ENCODE results near the gene TNFRSF12A. TPM values are rescaled to one million over a fixed set of nuclear protein-coding genes. Genes with fewer than 3 reads are reported as not detected.

TNFRSF12A gene
- total RNA-seq, 1 donor from 2014 or later, result 914 TPM

DNA sequence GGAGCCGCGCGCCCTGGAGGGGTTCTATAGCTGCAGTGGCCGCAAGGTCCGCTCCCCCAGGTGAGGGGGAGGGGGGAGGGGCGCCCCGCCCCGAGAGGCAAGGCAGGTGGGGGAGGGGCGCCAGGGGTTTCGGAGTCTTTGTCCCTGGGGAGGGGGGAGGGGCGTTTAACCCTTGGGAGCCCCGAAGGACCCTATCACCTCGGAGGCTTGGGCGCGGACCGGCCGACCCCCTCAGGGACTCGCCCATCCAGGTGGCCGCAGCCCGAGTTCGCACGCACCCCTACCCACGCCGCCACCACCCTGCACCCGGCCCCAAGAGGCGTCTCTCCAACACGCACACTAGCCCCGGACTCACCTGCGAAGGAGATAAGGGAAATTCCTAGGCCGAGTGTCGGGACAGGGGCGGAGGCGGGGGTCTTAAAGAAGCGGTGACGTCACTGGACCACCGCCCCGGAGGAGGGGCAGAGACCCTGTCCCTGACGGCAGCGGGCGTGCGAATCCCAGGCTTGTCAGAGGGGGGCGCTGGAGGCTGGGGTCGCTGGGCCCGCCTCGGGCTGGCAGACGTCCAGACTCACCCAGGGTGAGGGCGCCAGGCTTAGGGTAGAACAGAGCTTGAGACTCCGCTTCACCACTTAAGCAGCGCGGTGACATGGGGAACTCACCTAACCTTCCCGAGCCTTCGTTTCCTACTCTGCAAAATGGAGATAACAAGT, 2.2 kb upstream of the TNFRSF12A start, which contains the start of gene CLDN6:
TSS of gene CLDN6 (minus strand) at position 390 of the 713 bp plus-strand sequence. CDS start 2,162 bp downstream, outside the sequence.
- H3K36me3 ChIP-seq, result no peaks in the 10 kb centered on the region
- TF ChIP-seq, protein P1, sequence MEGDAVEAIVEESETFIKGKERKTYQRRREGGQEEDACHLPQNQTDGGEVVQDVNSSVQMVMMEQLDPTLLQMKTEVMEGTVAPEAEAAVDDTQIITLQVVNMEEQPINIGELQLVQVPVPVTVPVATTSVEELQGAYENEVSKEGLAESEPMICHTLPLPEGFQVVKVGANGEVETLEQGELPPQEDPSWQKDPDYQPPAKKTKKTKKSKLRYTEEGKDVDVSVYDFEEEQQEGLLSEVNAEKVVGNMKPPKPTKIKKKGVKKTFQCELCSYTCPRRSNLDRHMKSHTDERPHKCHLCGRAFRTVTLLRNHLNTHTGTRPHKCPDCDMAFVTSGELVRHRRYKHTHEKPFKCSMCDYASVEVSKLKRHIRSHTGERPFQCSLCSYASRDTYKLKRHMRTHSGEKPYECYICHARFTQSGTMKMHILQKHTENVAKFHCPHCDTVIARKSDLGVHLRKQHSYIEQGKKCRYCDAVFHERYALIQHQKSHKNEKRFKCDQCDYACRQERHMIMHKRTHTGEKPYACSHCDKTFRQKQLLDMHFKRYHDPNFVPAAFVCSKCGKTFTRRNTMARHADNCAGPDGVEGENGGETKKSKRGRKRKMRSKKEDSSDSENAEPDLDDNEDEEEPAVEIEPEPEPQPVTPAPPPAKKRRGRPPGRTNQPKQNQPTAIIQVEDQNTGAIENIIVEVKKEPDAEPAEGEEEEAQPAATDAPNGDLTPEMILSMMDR (IDR thresholded peaks at IDR 0.05), result no peak
- H3K4me1 ChIP-seq, result peaks cover 5 to 17% of the 10 kb centered on the region in 2 donors
- H3K9me3 ChIP-seq, result no peaks in the 10 kb centered on the region
- intact Hi-C loops (cut with DNase I), result no loop called here
- no peak within 1 kb of the TSS for H3K27ac ChIP-seq
- no peak for DNase-seq (ENCODE audit: low spot score in 2 of 2)
- no peak within 1 kb of the TSS for H3K4me3 ChIP-seq
- H3K27me3 ChIP-seq, result peaks cover 14% of the 10 kb centered on the region

DNA sequence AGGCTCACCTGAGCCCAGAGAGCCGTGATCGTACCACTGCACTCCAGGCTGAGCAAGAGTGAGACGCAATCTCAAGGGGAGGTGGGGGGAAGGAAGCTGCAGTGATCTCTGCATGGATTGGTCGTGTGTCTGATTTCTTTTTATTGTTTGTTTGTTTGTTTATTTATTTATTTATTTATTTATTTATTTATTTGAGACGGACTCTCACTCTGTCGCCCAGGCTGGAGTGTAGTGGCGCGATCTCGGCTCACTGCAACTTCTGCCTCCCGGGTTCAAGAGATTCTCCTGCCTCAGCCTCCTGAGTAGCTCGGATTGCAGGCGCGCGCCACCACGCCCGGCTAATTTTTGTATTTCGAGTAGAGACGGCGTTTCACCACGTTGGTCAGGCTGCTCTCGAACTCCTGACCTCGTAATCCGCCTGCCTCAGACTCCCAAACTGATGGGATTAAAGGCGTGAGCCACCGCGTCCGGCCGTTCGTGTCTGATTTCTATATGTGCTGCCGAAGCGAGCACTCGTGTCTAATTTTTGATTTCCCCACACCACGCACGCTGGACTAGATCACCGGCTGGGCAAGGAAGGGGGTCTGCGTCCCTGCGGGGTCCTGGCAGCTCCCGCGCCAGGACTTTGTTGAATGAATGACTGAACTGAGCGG, 448 bp upstream of the TNFRSF12A start:
- TF ChIP-seq, protein P1 (IDR thresholded peaks at IDR 0.05), result no peak
- H3K36me3 ChIP-seq, result no peaks in the 10 kb centered on the region
- peaks cover 9 to 29% of the 10 kb centered on the region in 2 donors for H3K4me1 ChIP-seq
- intact Hi-C loops (cut with DNase I), result loop anchor here (1.0 to 10.0 kb wide), 10 partner anchors 15 to 1407 kb away; partner anchors contain the start of genes BRICD5, CEMP1, CRAMP1 and FLYWCH2
- H3K27me3 ChIP-seq, result peaks cover 6% of the 10 kb centered on the region
- peak overlapping the region; percentile 68 to 93 for H3K4me3 ChIP-seq
- no peaks in the 10 kb centered on the region for H3K9me3 ChIP-seq
- H3K27ac ChIP-seq, result peak overlapping the region in 1 of 2 donors; percentile 100
- no peak for DNase-seq (ENCODE audit: low spot score in 2 of 2)

GRCh38 chr16:3020604-3021448, 658 bp downstream of the TNFRSF12A start:
- H3K4me1 ChIP-seq, result peaks cover 9 to 34% of the 10 kb centered on the region in 2 donors
- peaks cover 6% of the 10 kb centered on the region for H3K27me3 ChIP-seq
- peaks cover 1 to 2% of the 10 kb centered on the region in 2 donors for H3K36me3 ChIP-seq
- DNase-seq (ENCODE audit: low spot score in 2 of 2), result peak; percentile 80 to 97
- peak overlapping the region; percentile 68 to 93 for H3K4me3 ChIP-seq
- H3K9me3 ChIP-seq, result no peaks in the 10 kb centered on the region
- intact Hi-C loops (cut with DNase I), result loop anchor here (1.0 to 10.0 kb wide), 10 partner anchors 17 to 1409 kb away; partner anchors contain the start of genes BRICD5, CEMP1, CRAMP1 and FLYWCH2
- peak overlapping the region; percentile 98 to 100 for H3K27ac ChIP-seq
- TF ChIP-seq, protein P1 (IDR thresholded peaks at IDR 0.05), result peak in 1 of 3 experiments; percentile 9

DNA sequence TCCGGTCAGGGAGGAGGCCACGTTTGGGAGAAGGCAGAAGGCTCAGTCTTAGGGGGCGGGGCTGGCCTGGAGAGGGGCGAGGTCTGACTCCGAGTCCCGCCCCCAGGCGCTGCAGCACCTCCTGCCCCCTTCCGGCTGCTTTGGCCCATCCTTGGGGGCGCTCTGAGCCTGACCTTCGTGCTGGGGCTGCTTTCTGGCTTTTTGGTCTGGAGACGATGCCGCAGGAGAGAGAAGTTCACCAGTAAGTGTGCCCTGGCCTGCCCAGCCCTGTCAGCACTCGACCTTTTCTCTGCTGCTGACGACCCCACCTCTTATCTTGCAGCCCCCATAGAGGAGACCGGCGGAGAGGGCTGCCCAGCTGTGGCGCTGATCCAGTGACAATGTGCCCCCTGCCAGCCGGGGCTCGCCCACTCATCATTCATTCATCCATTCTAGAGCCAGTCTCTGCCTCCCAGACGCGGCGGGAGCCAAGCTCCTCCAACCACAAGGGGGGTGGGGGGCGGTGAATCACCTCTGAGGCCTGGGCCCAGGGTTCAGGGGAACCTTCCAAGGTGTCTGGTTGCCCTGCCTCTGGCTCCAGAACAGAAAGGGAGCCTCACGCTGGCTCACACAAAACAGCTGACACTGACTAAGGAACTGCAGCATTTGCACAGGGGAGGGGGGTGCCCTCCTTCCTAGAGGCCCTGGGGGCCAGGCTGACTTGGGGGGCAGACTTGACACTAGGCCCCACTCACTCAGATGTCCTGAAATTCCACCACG, 1.5 kb downstream of the TNFRSF12A start:
- Histone ChIP-seq H3K4me3 (peak overlapping the region; percentile 68 to 93), H3K9me3 (no peaks in the 10 kb centered on the region), H3K4me1 (peaks cover 9 to 34% of the 10 kb centered on the region in 2 donors), H3K27ac (peak overlapping the region; percentile 98 to 100), H3K27me3 (peaks cover 6% of the 10 kb centered on the region), H3K36me3 (peaks cover 9% of the 10 kb centered on the region in 2 donors)
- peak; percentile 73 to 92 for DNase-seq (ENCODE audit: low spot score in 2 of 2)
- intact Hi-C loops (cut with DNase I), result loop anchor here (2.0 to 10.0 kb wide), 9 partner anchors 117 to 1409 kb away; partner anchors contain the start of genes BRICD5, CEMP1, CRAMP1 and FLYWCH2
- TF ChIP-seq, protein P1 (IDR thresholded peaks at IDR 0.05), result peak; percentile 8 to 35 (median 32)

Data from ascending aorta (tissue), 2 donors.